Measurements from ENCODE around the gene RAP1A. TPM values are rescaled to one million over a fixed set of nuclear protein-coding genes. Genes with fewer than 3 reads are reported as not detected.
A peak's percentile ranks its signal among the peaks of the same experiment; 100 is the strongest.

Gene RAP1A
- total RNA-seq, 1 experiment from 2014 or later: 26.7 TPM

- DNase-seq: no peak
- no peaks in the 10 kb centered on the region for H3K27me3 ChIP-seq (ENCODE audit: insufficient read depth, low read length)
- H3K4me1 Mint-ChIP-seq: peaks cover 13 to 19% of the 10 kb centered on the region in 2 experiments
- no peak overlapping the region for H3K23ac ChIP-seq (ENCODE audit: insufficient read length, low read depth, low read length)
- no peak overlapping the region for H2AK5ac ChIP-seq (ENCODE audit: insufficient read length, low read length)
- H2BK15ac ChIP-seq (ENCODE audit: low read depth, low read length): no peak overlapping the region
- no peak overlapping the region for H2BK20ac ChIP-seq (ENCODE audit: low read depth, low read length, poor library complexity, severe bottlenecking)
- H2BK5ac ChIP-seq (ENCODE audit: insufficient read length, low read length): no peak overlapping the region
- no peak overlapping the region for H4K5ac ChIP-seq (ENCODE audit: insufficient read length, low read depth, low read length)
- no peak overlapping the region for H3T11ph ChIP-seq (ENCODE audit: low read length)
- H3K27ac ChIP-seq (ENCODE audit: insufficient read length, low read depth, low read length): no peak overlapping the region
- no peak overlapping the region for H3K4me2 ChIP-seq (ENCODE audit: insufficient read depth, insufficient read length, low read length)
- no peak overlapping the region for H3K18ac ChIP-seq (ENCODE audit: insufficient read length, low read depth, low read length)
- peaks cover 20% of the 10 kb centered on the region for H3K4me1 ChIP-seq (ENCODE audit: insufficient read depth, low read length)
- no peak overlapping the region for H3K4me3 Mint-ChIP-seq
- H3K79me2 ChIP-seq (ENCODE audit: insufficient read depth, low read length): no peaks in the 10 kb centered on the region; the same call in 1 of the 2 replicates
- H3K14ac ChIP-seq (ENCODE audit: insufficient read depth, low read length): no peak overlapping the region
- H4K91ac ChIP-seq (ENCODE audit: insufficient read length, low read depth, low read length): no peak overlapping the region
- no peak overlapping the region for H4K8ac ChIP-seq (replicated peaks; ENCODE audit: insufficient read length, low read depth, low read length)
- H4K20me1 ChIP-seq (ENCODE audit: control insufficient read depth, insufficient read depth, insufficient read length): no peaks in the 10 kb centered on the region
- H3K9ac ChIP-seq (ENCODE audit: extremely low read depth, insufficient read length, low read length): no peak overlapping the region
- H3K9me3 Mint-ChIP-seq: no peaks in the 10 kb centered on the region
- H2BK12ac ChIP-seq (ENCODE audit: insufficient read length, low read depth, low read length): no peak overlapping the region
- H3K23me2 ChIP-seq (ENCODE audit: insufficient read length, low read depth, low read length, poor library complexity, severe bottlenecking): peaks cover 3% of the 10 kb centered on the region
- no CpG with 5 or more reads among the region's 7 CpGs for WGBS (ENCODE audit: extremely low coverage, insufficient read length, low lambda C conversion rate)
- TF ChIP-seq CTCF (conservative IDR thresholded peaks at IDR 0.05): no peak
- H3K56ac ChIP-seq (ENCODE audit: insufficient read length, low read depth, low read length): no peak overlapping the region
- no peak overlapping the region for H2BK120ac ChIP-seq (ENCODE audit: low read depth, low read length, poor library complexity, severe bottlenecking)
- H2AFZ ChIP-seq (ENCODE audit: low read length): no peak overlapping the region
- H3K27ac Mint-ChIP-seq: 0 out of 7 replicates have a peak overlapping the region, but pooled peaks of 1 of the 3 experiments have one; percentile 16
- peaks cover 2% of the 10 kb centered on the region for H3K79me1 ChIP-seq (ENCODE audit: insufficient read depth, low read depth, low read length, poor library complexity, severe bottlenecking)
- H3K9me3 ChIP-seq (ENCODE audit: control insufficient read depth, low read depth, low read length): no peaks in the 10 kb centered on the region
- peaks cover 2% of the 10 kb centered on the region; the same call in 1 of the 2 replicates for H3K27me3 Mint-ChIP-seq (ENCODE audit: low read depth)
- no peak overlapping the region for H3K4ac ChIP-seq (ENCODE audit: low read depth, low read length)
- H3K36me3 Mint-ChIP-seq (ENCODE audit: insufficient read depth in 1 of 3, low read depth in 3 of 3): no peaks in the 10 kb centered on the region; a peak in 1 of 7 replicates
These were observed 113.1 kb downstream of the RAP1A start for GRCh38 chr1:111732718-111733117.
